Mammary epithelial cell (primary cell): ENCODE measurements around the gene ADGRV1.

Experiments used
- CTCF ChIP-seq, 2 donors: IDR thresholded peaks in 1 of 2; conservative IDR thresholded peaks in 1 of 2; 2 replicates each; pipeline ENCODE4 v1.5.1; 2011 to 2012; ENCODE audit warnings: inconsistent platforms in 2 of 2, low read length in 2 of 2, mild to moderate bottlenecking in 2 of 2, control low read depth in 1 of 2, low read depth in 1 of 2; ENCODE audit not compliant: insufficient read depth in 1 of 2; ENCODE audit errors: extremely low read depth in 1 of 2
- EZH2 ChIP-seq: IDR thresholded peaks from 2 replicates; pipeline ENCODE4 v1.6.1; 2012; ENCODE audit warnings: low read length, inconsistent platforms, borderline replicate concordance

- TF ChIP-seq CTCF (conservative IDR thresholded peaks at IDR 0.05 in 1 of 2, IDR thresholded peaks at IDR 0.05 in 1 of 2; ENCODE audit: extremely low read depth in 1 of 2, insufficient read depth in 1 of 2, low read depth in 1 of 2, low read length in 2 of 2) (no peak), EZH2 (no peak)
Observed at GRCh38 chr5:91142819-91143218, 584.2 kb downstream of the ADGRV1 start.
